DND-41 (cell line): ENCODE measurements around the gene HSPA12A.

ENCODE experiments used
- EZH2 ChIP-seq: IDR thresholded peaks from 3 replicates; pipeline ENCODE4 v1.6.1; 2012; ENCODE audit warnings: borderline replicate concordance, low read depth, mild to moderate bottlenecking, moderate library complexity, low read length, inconsistent platforms; ENCODE audit not compliant: severe bottlenecking
- TF ChIP-seq, protein P1 (sequence below): IDR thresholded peaks from 2 replicates; pipeline ENCODE4 v1.5.1; 2012; ENCODE audit warnings: borderline replicate concordance, low read length, moderate library complexity, mild to moderate bottlenecking; ENCODE audit not compliant: poor library complexity, severe bottlenecking; ENCODE audit errors: extremely low read depth

DNA sequence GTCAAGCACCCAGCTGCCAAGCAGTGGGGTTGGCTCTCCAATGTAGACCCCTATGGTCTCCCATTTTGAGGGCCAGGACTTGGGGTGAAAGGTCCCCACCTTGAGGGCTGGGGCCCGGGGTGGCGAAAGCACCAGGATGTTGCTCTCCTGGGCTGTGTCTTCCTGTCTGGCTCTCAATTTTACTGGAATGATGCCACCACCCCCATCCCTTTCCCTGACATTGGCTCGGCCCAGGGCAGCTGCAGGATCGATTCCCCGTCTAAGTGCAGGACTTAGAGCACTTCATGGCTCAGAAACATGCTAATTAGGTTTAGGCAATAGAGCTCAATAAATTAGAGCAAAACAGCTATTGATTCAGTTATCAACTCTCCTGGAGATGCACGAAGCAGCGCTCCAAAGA, 27.0 kb upstream of the HSPA12A start:
- TF ChIP-seq, protein P1, sequence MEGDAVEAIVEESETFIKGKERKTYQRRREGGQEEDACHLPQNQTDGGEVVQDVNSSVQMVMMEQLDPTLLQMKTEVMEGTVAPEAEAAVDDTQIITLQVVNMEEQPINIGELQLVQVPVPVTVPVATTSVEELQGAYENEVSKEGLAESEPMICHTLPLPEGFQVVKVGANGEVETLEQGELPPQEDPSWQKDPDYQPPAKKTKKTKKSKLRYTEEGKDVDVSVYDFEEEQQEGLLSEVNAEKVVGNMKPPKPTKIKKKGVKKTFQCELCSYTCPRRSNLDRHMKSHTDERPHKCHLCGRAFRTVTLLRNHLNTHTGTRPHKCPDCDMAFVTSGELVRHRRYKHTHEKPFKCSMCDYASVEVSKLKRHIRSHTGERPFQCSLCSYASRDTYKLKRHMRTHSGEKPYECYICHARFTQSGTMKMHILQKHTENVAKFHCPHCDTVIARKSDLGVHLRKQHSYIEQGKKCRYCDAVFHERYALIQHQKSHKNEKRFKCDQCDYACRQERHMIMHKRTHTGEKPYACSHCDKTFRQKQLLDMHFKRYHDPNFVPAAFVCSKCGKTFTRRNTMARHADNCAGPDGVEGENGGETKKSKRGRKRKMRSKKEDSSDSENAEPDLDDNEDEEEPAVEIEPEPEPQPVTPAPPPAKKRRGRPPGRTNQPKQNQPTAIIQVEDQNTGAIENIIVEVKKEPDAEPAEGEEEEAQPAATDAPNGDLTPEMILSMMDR = no peak
- TF ChIP-seq EZH2 = no peak
